Endothelial cell of umbilical vein (primary cell): Measurements from ENCODE around the gene TRAIP. TPM values are rescaled to one million over a fixed set of nuclear protein-coding genes. Genes with fewer than 3 reads are reported as not detected.

ENCODE experiments used
- BruUV-seq: library from RNA; stranded (reverse); fragments of 400-500 nt; replicated peaks from 2 replicates; lab custom pipeline; 2021; lab: Mats Ljungman, UMichigan
- CTCF ChIA-PET: fragments of 300-600, 350-600 bp; sonication (Branson Sonifier 250); formaldehyde crosslinking; loops from one replicate; lab custom pipeline; 2021; ENCODE audit warnings: antibody characterized with exemption, inconsistent platforms; lab: Charles Lee
- POLR2A ChIA-PET: fragments of 300-600, 350-600 bp; sonication (Branson Sonifier 250); formaldehyde crosslinking; loops from one replicate; lab custom pipeline; 2021; ENCODE audit warnings: antibody characterized with exemption, inconsistent platforms; lab: Charles Lee
- DNase-seq: peaks from one replicate; pipeline ENCODE4 v3.0.0-alpha.2; 2011; ENCODE audit warnings: low read depth, low spot score
- FAIRE-seq: peaks from 2 replicates; lab custom pipeline; 2011; peaks lifted over from hg19 to GRCh38; lab: Jason Lieb, UNC
- H2AFZ ChIP-seq: 2 replicates; pipeline ENCODE4 v1.6.0; 2012; ENCODE audit warnings: low read depth, low read length, control low read depth, inconsistent platforms
- H3K27ac ChIP-seq: 2 replicates; pipeline ENCODE4 v1.5.1; 2011; ENCODE audit warnings: low read depth, mild to moderate bottlenecking, control low read depth, low read length, moderate library complexity; ENCODE audit not compliant: insufficient read depth
- H3K27me3 ChIP-seq, 2 experiments: 2 replicates each; pipeline versions ENCODE4 v1.6.0 to v1.6.1; 2011; ENCODE audit warnings: low read length in 2 of 2, mixed read lengths in 1 of 2; ENCODE audit not compliant: control insufficient read depth in 2 of 2, insufficient read depth in 2 of 2
- H3K36me3 ChIP-seq, 2 experiments: 2 replicates in 1 of 2; 3 replicates in 1 of 2; pipeline ENCODE4 v1.5.1; 2011; ENCODE audit warnings: low read length in 2 of 2, mild to moderate bottlenecking in 1 of 2, moderate library complexity in 1 of 2; ENCODE audit not compliant: control insufficient read depth in 2 of 2, insufficient read depth in 2 of 2; ENCODE audit errors: extremely low read depth in 1 of 2
- H3K4me1 ChIP-seq: 3 replicates; pipeline ENCODE4 v1.5.1; 2011; ENCODE audit warnings: mild to moderate bottlenecking, low read length; ENCODE audit not compliant: control insufficient read depth, insufficient read depth; ENCODE audit errors: extremely low read depth
- H3K4me2 ChIP-seq: 2 replicates; pipeline ENCODE4 v1.6.1; 2011; ENCODE audit warnings: low read length, control low read depth, mixed read lengths; ENCODE audit not compliant: insufficient read depth
- H3K4me3 ChIP-seq, 3 experiments: fragments of 200-600 bp in 1 of 3; sonication (generic), shearing (Covaris generic) in 1 of 3; replicated peaks in 1 of 3; 2 replicates each; pipeline ENCODE4 v1.5.1; 2011 to 2016; ENCODE audit warnings: control low read depth in 3 of 3, low read length in 3 of 3, mild to moderate bottlenecking in 2 of 3, inconsistent platforms in 1 of 3, low read depth in 1 of 3, moderate library complexity in 1 of 3; ENCODE audit not compliant: insufficient read depth in 1 of 3
- H3K79me2 ChIP-seq: 2 replicates; pipeline ENCODE4 v1.6.0; 2012; ENCODE audit warnings: low read length, inconsistent platforms; ENCODE audit not compliant: control insufficient read depth, insufficient read depth
- H3K9ac ChIP-seq: replicated peaks from 2 replicates; pipeline ENCODE3; 2011; ENCODE audit warnings: low read length, control low read depth; ENCODE audit not compliant: insufficient read depth; ENCODE audit errors: extremely low read depth
- H3K9me1 ChIP-seq: replicated peaks from 3 replicates; pipeline ENCODE4 v1.6.0; 2011; ENCODE audit warnings: mild to moderate bottlenecking, low read length; ENCODE audit not compliant: control insufficient read depth, insufficient read depth; ENCODE audit errors: extremely low read depth
- H3K9me3 ChIP-seq: replicated peaks from 2 replicates; pipeline ENCODE4 v1.5.1; 2012; ENCODE audit warnings: low read length, inconsistent platforms; ENCODE audit not compliant: control insufficient read depth, insufficient read depth
- H4K20me1 ChIP-seq: replicated peaks from 2 replicates; pipeline ENCODE3; 2011; ENCODE audit warnings: mild to moderate bottlenecking, low read length; ENCODE audit not compliant: control insufficient read depth, insufficient read depth; ENCODE audit errors: extremely low read depth
- EZH2 ChIP-seq: IDR thresholded peaks from 2 replicates; pipeline ENCODE4 v1.6.1; 2012; ENCODE audit warnings: borderline replicate concordance, low read depth, mild to moderate bottlenecking, moderate library complexity, low read length, inconsistent platforms; ENCODE audit not compliant: severe bottlenecking
- FOS ChIP-seq: IDR thresholded peaks from 2 replicates; pipeline ENCODE4 v1.6.1; 2011; ENCODE audit warnings: mild to moderate bottlenecking, low read length, moderate library complexity, borderline replicate concordance; ENCODE audit not compliant: insufficient read depth
- GATA2 ChIP-seq: IDR thresholded peaks from 2 replicates; pipeline ENCODE4 v1.7.0; 2011; ENCODE audit warnings: low read depth, mild to moderate bottlenecking, moderate library complexity, mixed read lengths, low read length; ENCODE audit not compliant: insufficient read length, insufficient read depth
- JUN ChIP-seq: IDR thresholded peaks from 2 replicates; pipeline ENCODE4 v1.6.1; 2011; ENCODE audit warnings: borderline replicate concordance, low read depth; ENCODE audit not compliant: insufficient read length, insufficient read depth
- MYC ChIP-seq: IDR thresholded peaks from one replicate; pipeline ENCODE4 v1.6.1; 2011; ENCODE audit warnings: mild to moderate bottlenecking, low read depth, low read length
- POLR2A ChIP-seq: IDR thresholded peaks from 2 replicates; pipeline ENCODE4 v1.6.1; 2012; ENCODE audit warnings: low read depth, mild to moderate bottlenecking, control low read depth, low read length
- POLR2AphosphoS5 ChIP-seq: IDR thresholded peaks from 2 replicates; pipeline ENCODE4 v1.6.1; 2012; ENCODE audit warnings: low read depth, mild to moderate bottlenecking, control low read depth, low read length, moderate library complexity; ENCODE audit not compliant: insufficient read depth
- dilution Hi-C: fragments of 300-500 bp; cut with MboI; formaldehyde crosslinking; loops from one replicate; pipeline ENCODE4 v1.15.0; 2019; ENCODE audit warnings: low sequenced_read_pairs; ENCODE audit not compliant: extremely low pct_ligation_motif_present
- intact Hi-C: fragments of 100-400 bp; cut with micrococcal nuclease; formaldehyde crosslinking; loops from one replicate; pipeline ENCODE4 v1.10.0; 2022
- polyA plus RNA-seq, 4 experiments: library from polyadenylated mRNA; depleted of rRNA in 3 of 4; stranded (reverse) in 3 of 4; unstranded in 1 of 4; fragments of >200 nt; gene quantifications; 2 replicates each; pipeline versions ENCODE4 v1.2.1 to v1.2.3, GENCODE V29; 2011 to 2012; ENCODE audit warnings: missing spikeins in 1 of 4
- total RNA-seq: library from RNA; stranded (reverse); gene quantifications from 2 replicates; pipeline ENCODE4 v1.2.3, GENCODE V29; 2021
- TF ChIP-seq, protein P1 (sequence below), 2 donors: IDR thresholded peaks; 1 replicate in 1 of 2; 2 replicates in 1 of 2; pipeline ENCODE4 v1.5.1; 2011; ENCODE audit warnings: low read length in 2 of 2, mild to moderate bottlenecking in 2 of 2, moderate library complexity in 2 of 2, control low read depth in 1 of 2, inconsistent platforms in 1 of 2, low read depth in 1 of 2; ENCODE audit not compliant: insufficient read depth in 1 of 2; ENCODE audit errors: extremely low read depth in 1 of 2
- TF ChIP-seq, protein P2 (sequence below): IDR thresholded peaks from 2 replicates; pipeline ENCODE4 v1.6.1; 2011; ENCODE audit not compliant: insufficient read depth, insufficient read length

TRAIP gene
- total and polyA plus RNA-seq, 2 donors (not counting 3 experiments of a cell fraction or from before 2014, with no cell fraction given), result 9.5 to 13.4 TPM

DNA sequence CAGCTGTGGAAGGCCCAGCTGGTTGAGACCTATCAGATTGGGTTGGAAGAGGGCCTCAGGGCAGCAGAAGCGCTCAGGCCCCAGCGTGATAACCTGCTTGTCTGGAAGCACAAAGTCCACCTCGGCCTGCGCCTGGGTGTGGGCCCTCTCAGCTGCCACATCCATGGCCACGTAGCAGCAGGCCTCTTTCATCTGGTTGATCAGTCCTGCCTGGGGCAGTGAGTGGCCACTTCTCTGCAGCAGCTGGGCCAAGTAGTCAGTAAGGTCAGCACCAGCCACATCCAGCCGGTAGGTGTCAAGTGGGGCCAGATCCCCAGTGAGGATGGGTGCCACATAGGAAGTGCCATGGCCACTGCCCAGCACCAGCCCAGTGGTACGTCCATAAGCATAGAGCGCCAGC is 17.3 kb upstream of the TRAIP start:
- intact Hi-C loops (no loop called here), dilution Hi-C loops (no loop called here)
- Histone ChIP-seq H2AFZ (no peak overlapping the region), H3K4me1 (no peaks in the 10 kb centered on the region), H3K9ac (no peak overlapping the region), H3K9me1 (no peaks in the 10 kb centered on the region), H3K79me2 (no peaks in the 10 kb centered on the region), H3K4me2 (no peak overlapping the region), H3K36me3 (no peaks in the 10 kb centered on the region), H3K4me3 (no peak overlapping the region), H3K27me3 (peaks cover 18 to 22% of the 10 kb centered on the region in 2 experiments), H3K9me3 (no peaks in the 10 kb centered on the region), H3K27ac (no peak overlapping the region), H4K20me1 (no peaks in the 10 kb centered on the region)
- FAIRE-seq (no peak), DNase-seq (no peak)
- TF ChIP-seq POLR2A (no peak), POLR2AphosphoS5 (no peak), FOS (no peak), GATA2 (no peak), MYC (no peak), EZH2 (no peak), JUN (no peak)
- TF ChIP-seq, protein P1, sequence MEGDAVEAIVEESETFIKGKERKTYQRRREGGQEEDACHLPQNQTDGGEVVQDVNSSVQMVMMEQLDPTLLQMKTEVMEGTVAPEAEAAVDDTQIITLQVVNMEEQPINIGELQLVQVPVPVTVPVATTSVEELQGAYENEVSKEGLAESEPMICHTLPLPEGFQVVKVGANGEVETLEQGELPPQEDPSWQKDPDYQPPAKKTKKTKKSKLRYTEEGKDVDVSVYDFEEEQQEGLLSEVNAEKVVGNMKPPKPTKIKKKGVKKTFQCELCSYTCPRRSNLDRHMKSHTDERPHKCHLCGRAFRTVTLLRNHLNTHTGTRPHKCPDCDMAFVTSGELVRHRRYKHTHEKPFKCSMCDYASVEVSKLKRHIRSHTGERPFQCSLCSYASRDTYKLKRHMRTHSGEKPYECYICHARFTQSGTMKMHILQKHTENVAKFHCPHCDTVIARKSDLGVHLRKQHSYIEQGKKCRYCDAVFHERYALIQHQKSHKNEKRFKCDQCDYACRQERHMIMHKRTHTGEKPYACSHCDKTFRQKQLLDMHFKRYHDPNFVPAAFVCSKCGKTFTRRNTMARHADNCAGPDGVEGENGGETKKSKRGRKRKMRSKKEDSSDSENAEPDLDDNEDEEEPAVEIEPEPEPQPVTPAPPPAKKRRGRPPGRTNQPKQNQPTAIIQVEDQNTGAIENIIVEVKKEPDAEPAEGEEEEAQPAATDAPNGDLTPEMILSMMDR (IDR thresholded peaks at IDR 0.05; ENCODE audit: extremely low read depth in 1 of 2, insufficient read depth in 1 of 2, low read depth in 1 of 2, low read length in 2 of 2), result no peak
- TF ChIP-seq, protein P2, sequence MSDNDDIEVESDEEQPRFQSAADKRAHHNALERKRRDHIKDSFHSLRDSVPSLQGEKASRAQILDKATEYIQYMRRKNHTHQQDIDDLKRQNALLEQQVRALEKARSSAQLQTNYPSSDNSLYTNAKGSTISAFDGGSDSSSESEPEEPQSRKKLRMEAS, result no peak
- CTCF ChIA-PET, result interaction anchor here (1.2 kb wide), 1 partner anchor 25 kb away, joined by 3 read pairs; no protein-coding TSS in a partner anchor
- POLR2A ChIA-PET, result no interaction called here
- no TSS peak for BruUV-seq
